ENCODE measurements around the gene ANO3. TPM values are rescaled to one million over a fixed set of nuclear protein-coding genes. Genes with fewer than 3 reads are reported as not detected.

The ANO3 gene
- total RNA-seq (2014; rRNA removed) (not detected in 2 replicates), Bru-seq, nascent RNA (percentile 9 among the genes with signal in this experiment), BruChase-seq, experiment 1, labeled RNA remaining after a 6-hour chase (percentile 4 among the genes with signal in this experiment), BruChase-seq, experiment 2, labeled RNA remaining after a 2-hour chase (percentile 6 among the genes with signal in this experiment)
- long read RNA-seq, partial matches to known transcripts = 0 of 1 reads
- long read RNA-seq, other reads (novel, unspliced or antisense) = 1 of 1 reads

- Histone ChIP-seq H3F3A (ENCODE audit: low read length, unreplicated experiment) (no peaks in the 10 kb centered on the region), H3K4me2 (ENCODE audit: low read length) (peak within 1 kb of the TSS; percentile 14), H3K4me3 (ENCODE audit: low read length) (no peak within 1 kb of the TSS), H3K9me3 (ENCODE audit: low read length) (no peaks in the 10 kb centered on the region), H3K27ac (ENCODE audit: low read length) (no peak within 1 kb of the TSS), H3K79me2 (ENCODE audit: low read length) (no peaks in the 10 kb centered on the region), H3K27me3 (ENCODE audit: low read length) (peaks cover 47% of the 10 kb centered on the region), H2AFZ (ENCODE audit: low read length) (no peak within 1 kb of the TSS), H4K20me1 (ENCODE audit: low read length) (no peaks in the 10 kb centered on the region), H3K9ac (ENCODE audit: low read length) (no peak within 1 kb of the TSS), H3K4me1 (ENCODE audit: insufficient read depth, low read length) (no peaks in the 10 kb centered on the region), H3K36me3 (ENCODE audit: low read depth, low read length) (no peaks in the 10 kb centered on the region), H3K9me2 (replicated peaks; ENCODE audit: low read length) (no peaks in the 10 kb centered on the region)
- BruUV-seq (replicated peaks) = no TSS peak
- ChIA-PET CTCF (no interaction called here), POLR2A (ENCODE audit: unreplicated experiment) (no interaction called here)
- DNase-seq = peak; percentile 63
- TF ChIP-seq EZH2 (IDR thresholded peaks at IDR 0.05; ENCODE audit: low read length, unreplicated experiment) (no peak), EZH2phosphoT487 (IDR thresholded peaks at IDR 0.05; ENCODE audit: borderline replicate concordance, low read length) (no peak), CTCF (conservative IDR thresholded peaks at IDR 0.05; ENCODE audit: low read depth, low read length) (peak; percentile 47)
- intact Hi-C loops (cut with micrococcal nuclease) = no loop called here
- ATAC-seq = peak; percentile 100
These were observed at the start of gene ANO3 for GRCh38 chr11:26331911-26332571. ANO3 (plus strand) TSS chr11:26332130; CDS start chr11:26332276, 146 bp downstream.

DNA sequence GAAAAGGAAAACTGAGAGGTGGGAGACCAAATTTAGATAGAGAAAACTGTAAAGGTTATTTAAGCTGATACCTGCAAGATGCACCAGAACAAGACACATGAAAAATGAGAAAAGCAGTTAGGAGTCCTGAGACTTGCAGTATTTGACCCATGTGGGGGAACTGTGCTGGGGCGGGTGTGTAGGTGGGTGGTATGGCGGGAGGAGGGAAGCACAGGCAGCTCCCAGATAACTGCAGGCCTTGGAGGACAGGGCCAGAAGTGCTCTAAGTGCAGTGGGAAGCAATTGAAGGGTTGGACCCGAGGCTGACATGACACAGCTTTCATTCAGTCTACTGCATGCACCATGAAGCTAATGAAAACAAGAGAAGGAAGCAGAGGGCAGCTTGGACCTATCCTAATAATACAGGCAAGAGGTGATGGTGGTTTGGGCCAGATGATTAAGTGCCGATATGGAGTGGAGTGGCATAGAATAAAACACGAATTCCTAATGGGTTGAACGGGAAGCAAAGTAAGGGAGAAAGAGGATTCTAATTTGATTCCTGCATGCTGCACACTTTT, 48.0 kb upstream of the ANO3 start:
- Histone ChIP-seq H3F3A (ENCODE audit: low read length, unreplicated experiment) (no peaks in the 10 kb centered on the region), H3K36me3 (ENCODE audit: low read depth, low read length) (no peaks in the 10 kb centered on the region; the same call in 1 of the 2 replicates), H3K9me2 (replicated peaks; ENCODE audit: low read length) (no peaks in the 10 kb centered on the region), H3K79me2 (ENCODE audit: low read length) (no peaks in the 10 kb centered on the region), H3K9me3 (ENCODE audit: low read length) (no peaks in the 10 kb centered on the region), H3K4me2 (ENCODE audit: low read length) (peak overlapping the region; percentile 72), H3K4me1 (ENCODE audit: insufficient read depth, low read length) (no peaks in the 10 kb centered on the region), H3K9ac (ENCODE audit: low read length) (peak overlapping the region; percentile 25; the same call in 1 of the 2 replicates), H3K4me3 (ENCODE audit: low read length) (peak overlapping the region; percentile 56), H3K27ac (ENCODE audit: low read length) (no peak overlapping the region), H4K20me1 (ENCODE audit: low read length) (no peaks in the 10 kb centered on the region), H2AFZ (ENCODE audit: low read length) (peak overlapping the region; percentile 59), H3K27me3 (ENCODE audit: low read length) (0 out of 2 replicates have a peak, but pooled peaks cover 9% of the 10 kb centered on the region)
- ATAC-seq = peak; percentile 32; the same call in 1 of the 2 replicates
- TF ChIP-seq EZH2phosphoT487 (IDR thresholded peaks at IDR 0.05; ENCODE audit: borderline replicate concordance, low read length) (no peak), CTCF (conservative IDR thresholded peaks at IDR 0.05; ENCODE audit: low read depth, low read length) (no peak), EZH2 (IDR thresholded peaks at IDR 0.05; ENCODE audit: low read length, unreplicated experiment) (no peak)
- DNase-seq = no peak
- BruUV-seq (replicated peaks) = no TSS peak
- intact Hi-C loops (cut with micrococcal nuclease) = no loop called here
- CTCF ChIA-PET = interaction anchor here (0.6 to 0.7 kb wide), 2 partner anchors 27 to 517 kb away, joined by 3 read pairs; no protein-coding TSS in a partner anchor
- POLR2A ChIA-PET (ENCODE audit: unreplicated experiment) = no interaction called here

Data from PC-3 (cell line).